HG02943 (cell line): ENCODE results near the gene SEC23A.
A peak's percentile ranks its signal among the peaks of the same experiment; 100 is the strongest.
"Not testable (repeated sequence)": the region's sequence is repeated elsewhere in the genome, so short reads cannot be mapped to it uniquely, and the experiment has no call there.

Source experiments
- ATAC-seq: cut with Tn5 transposase; IDR thresholded peaks from one replicate; pipeline ENCODE4 v1.9.1; 2021; ENCODE audit warnings: mild to moderate bottlenecking, low read depth, moderate library complexity; ENCODE audit not compliant: unreplicated experiment

SEC23A gene

DNA sequence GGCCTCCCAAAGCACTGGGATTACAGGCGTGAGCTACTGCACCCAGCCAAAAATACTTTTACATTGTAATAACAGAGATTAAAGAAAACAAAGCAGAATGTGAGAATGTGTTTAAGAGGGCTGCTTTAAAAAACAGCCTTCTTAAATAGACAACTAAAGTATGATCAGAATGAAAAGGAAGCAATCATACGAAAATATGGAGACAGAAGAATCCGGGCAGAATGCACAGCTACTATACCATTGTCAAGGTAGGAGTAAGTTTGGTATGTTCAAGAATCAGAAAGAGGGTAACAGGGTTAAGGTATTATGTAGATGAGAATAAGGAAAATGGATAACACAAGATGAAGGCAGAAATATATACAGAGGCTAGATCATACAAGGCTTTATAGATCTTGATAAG lies 8.5 kb downstream of the SEC23A start:
- ATAC-seq, result no peak

DNA sequence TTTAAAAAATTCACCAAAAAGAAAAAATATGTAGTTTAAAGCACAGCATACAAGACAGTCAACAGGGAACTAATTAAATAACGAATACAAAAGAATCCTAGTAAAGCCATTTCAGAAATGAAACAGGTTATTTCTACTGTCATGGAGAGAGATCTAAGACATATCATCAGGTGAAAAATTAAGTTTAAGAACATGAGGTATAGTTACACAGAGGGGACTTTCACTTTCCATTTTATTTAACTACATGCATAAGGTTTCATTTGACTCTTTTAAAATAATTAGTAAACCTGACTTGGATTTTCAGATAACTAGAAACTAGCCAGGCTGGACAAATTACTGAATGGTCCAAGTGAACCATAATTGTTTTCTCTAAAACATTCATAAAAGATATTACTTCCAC lies 11.3 kb downstream of the SEC23A start:
- ATAC-seq, result no peak

DNA sequence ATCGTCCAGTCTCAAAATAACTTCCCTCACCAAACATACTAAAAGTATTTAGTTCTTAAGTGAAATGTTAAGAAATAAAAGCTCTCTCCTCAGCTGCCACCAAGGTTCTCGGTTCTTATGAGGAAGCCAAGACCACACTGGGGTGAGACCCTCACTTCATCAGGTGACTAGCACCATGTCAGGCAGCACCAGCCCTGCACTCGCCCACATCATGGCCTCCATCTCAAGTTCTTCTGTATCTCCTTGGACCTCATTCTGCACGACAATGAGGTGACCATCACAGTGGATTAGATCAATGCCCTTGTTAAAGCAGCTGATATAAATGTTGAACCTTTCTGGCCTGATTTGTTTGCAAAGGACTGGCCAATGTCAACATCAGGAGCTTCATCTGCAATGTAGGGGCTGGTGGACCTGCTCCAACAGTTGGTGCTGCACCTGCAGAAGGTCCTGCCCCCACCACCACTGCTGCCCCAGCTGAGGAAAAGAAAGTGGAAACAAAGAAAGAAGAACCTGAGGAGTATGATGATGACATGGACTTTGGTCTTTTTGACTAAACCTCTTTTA lies 12.4 kb downstream of the SEC23A start:
- no peak for ATAC-seq

DNA sequence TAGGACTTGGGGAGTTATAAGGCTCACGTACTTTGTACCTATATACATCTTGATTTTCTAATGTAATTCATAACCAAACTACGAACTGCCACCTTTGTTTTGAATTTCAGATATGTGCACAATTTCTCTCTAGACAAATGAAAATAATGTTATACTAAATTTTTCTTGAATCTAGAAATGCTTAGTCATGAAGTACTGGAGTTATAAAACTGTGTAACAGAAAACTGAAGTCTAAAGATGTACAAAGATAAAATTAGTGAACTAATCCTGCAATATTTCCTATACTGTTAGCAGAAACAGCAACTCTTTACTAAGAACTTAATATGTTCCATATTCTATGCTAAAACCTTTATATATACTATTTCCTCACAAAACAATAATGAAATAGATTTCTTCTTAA lies 15.5 kb downstream of the SEC23A start:
- ATAC-seq, result no peak

DNA sequence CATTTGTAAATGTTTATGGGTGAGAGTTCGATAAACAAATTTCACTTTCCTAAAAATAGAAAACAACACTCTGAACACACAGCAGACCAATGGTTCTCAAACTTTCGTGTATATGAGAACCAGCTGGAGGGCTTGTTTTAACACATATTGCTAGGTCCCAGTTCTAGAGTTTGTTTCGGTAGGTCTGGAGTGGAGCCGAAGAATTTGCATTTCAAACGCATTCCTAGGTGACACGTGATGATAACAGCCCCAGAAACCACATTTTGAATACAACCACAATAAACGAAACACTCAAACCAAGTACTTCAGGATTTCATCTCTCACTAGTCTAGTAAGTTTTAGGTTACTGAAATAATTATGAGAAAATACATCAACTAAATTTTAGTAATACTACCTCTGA lies 17.1 kb downstream of the SEC23A start:
- ATAC-seq, result no peak

DNA sequence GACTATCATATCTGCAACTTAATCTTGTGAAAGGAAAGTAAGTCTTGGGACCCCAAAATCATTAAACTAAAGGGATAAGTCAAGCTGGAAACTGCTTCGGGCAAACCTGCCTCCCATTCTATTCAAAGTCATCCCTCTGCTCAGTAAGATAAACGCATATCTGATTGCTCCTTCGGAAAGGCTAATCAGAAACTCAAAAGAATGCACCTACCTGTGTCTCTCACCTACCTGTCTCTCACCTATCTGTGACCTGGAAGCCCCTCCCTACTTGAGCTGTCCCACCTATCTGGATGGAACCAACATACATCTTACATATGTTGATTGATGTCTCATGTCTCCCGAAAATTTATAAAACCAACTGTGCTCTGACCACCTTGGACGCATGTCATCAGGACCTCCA lies 19.9 kb downstream of the SEC23A start:
- ATAC-seq, result no peak

DNA sequence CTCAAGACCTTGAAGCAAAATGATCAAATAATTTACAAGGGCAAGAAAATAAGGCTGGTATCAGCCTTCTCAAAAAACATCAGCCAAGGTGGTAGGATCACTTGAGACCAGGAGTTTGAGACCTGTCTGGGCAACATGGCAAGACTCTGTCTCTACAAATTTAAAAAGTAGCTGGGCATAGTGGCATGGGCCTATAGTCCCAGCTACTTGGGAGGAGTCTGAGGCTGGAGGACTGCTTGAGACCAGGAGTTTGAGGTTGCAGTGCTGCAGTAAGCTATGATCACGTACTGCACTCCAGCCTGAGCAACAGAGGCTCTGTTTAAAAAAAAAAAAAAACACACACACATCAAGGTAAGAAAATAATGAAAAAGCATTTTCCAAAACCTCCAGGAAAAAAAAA lies 22.1 kb downstream of the SEC23A start:
- ATAC-seq, result no peak

DNA sequence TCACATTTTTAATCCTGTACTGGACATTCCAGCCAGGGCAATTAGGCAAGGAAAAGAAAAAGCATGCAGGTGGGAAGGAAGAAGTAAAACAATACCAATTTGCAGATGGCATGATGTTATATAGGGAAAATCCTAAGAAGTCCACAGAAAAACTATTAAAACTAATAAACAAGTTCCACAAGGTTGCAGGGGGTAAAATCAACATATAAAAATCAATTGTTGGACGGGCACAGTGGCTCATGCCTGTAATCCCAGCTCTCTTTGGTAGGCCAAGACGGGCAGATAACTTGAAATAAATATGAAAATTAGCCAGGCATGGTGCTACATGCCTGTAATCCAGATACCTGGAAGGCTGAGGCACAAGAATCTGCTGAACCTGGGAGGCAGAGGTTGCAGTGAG lies 31.9 kb downstream of the SEC23A start:
- ATAC-seq, result no peak

DNA sequence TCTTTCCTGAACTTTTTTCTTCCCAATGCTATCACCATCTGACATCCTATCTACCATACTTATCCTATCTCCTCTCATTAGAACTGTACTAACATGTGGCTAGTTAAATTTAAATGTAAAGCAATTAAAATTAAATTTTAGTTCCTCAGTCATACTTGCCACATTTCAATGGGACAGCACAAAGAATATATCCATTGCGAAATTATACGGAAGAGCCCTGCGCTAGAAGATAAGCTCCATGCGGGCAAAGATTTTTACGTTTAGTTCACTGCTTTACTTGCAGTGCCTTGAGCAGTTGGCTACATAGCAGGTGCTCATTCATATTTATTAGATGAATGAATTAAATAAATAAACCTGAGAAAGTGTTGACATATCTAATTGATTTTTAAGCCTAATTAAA lies 33.1 kb downstream of the SEC23A start:
- no peak for ATAC-seq

DNA sequence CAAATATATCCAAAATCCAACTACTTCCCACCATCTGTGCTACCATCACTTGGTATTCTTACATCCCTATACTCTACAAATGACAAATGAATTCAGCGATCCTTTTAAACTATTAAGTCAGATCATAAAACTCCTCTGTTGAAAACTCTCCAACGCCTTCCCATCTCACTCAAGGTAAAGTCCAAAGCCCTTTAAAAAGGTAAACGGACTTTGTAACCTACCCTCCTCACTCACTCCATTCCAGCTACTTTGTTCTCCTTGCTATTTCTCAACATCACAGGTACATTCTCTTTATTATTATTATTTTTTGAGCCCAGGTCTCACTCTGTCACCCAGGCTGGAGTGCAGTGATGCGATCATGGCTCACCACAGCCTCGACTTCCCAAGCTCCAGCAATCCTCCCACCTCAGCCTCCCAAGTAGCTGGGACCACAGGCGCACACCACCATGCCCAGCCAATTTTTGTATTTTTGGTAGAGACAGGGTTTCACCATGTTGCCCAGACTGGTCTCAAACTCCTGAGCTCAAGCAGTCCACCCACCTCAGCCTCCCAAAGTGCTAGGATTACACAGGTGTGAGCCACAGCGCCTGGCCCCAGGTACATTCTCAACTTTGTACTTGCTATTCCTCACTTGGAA lies 33.7 kb downstream of the SEC23A start:
- not testable (repeated sequence) for ATAC-seq

DNA sequence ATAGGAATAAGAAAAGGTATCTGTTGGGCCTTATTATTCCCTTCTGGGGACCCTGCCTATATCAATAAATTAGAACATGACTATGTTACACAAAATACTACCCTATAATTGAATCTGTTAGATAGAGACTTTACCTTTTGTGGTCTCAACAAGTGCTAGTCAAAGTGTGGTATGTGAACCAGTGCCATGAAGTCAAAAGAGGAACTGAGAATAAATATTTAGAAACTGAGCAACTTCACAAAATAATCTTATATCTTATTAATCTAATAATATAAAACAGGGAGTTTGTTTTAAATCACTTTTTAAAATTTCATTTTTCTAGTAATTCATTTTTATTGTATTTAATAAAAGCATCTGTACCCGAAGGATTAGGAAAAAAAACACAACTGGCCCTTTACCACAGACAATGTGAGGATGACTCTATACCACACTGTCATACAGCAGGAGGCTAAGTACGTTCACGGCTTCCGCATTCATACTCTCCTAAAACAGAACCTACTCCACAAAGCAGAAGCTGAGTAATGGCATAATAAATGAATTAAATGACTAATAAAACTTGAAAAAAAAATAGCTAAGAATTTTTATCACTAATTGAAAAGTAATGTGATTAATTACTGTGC lies 42.1 kb downstream of the SEC23A start:
- ATAC-seq, result peak; percentile 98

DNA sequence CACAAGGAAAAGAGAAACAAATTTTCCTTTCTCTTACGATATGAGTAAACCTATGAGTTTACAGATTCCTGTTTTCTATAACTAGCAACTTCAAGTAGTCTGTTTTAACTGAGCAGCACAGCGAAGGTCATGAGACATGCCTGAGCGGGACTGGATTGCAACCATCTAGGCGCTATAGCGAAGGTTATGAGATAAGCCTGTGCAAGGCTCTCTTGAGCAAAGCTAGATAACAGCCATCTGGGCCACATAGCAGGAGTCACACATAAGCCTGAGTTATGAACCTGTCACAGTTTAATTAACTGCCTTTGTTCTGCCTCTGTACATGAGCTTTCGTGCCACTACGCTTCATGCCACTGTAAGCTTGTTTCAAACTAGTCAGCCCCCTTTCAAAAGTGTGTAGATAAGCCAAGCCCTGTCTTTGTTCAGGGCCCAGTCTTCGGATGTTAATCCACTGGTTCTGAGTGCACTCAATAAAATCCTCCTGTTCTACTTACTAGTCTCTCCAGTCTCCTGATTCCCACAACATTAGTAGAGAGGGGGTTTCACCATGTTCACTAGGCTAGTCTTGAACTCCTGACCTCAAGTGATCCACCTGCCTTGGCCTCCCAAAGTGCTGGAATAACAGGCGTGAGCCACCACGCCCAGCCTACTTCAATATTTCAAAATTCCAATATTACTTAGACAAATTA lies 47.1 kb downstream of the SEC23A start:
- ATAC-seq, result no peak

DNA sequence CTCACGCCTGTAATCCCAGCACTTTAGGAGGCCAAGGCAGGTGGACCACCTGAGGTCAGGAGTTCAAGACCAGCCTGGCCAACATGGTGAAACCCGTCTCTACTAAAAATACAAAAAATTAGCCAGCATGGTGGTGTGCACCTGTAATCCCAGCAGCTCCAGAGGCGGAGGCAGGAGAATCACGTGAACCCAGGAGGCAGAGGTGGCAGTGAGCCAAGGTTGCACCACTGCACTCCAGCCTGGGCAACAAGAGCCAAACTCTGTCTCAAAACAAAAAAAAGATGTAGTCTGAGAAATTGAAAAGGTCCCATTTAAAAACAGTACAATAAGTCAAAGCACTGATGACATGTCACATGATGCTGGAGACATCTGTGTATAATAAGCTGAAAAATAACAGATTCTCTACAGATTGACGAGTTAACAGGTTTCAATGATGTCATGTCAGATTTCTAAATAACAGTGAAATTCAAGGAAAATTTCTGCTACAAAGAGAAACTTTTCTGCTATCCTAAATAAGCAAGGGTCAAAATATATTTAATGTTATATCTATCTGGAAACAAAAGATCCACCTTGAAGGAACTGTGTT lies 50.1 kb downstream of the SEC23A start:
- ATAC-seq, result not testable (repeated sequence)

DNA sequence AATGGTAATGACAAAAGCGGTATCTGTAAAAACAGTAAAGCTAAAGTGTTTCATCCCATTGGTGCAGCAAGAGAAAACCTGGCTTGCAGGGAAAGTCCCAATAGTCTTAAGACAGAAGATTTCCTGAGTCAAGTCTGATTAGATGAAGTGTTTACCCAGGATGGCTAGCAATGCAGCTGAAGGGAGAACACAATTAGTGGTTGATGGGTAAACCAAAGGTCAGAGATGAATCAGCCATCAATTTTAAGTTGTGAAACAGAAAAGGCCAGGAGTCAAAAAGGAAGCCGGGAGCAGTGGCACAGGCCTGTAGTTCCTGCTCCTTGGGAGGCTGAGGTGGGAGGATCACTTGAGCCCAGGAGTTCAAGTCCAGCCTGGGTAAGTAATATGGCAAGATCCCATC lies 52.6 kb downstream of the SEC23A start:
- no peak for ATAC-seq

DNA sequence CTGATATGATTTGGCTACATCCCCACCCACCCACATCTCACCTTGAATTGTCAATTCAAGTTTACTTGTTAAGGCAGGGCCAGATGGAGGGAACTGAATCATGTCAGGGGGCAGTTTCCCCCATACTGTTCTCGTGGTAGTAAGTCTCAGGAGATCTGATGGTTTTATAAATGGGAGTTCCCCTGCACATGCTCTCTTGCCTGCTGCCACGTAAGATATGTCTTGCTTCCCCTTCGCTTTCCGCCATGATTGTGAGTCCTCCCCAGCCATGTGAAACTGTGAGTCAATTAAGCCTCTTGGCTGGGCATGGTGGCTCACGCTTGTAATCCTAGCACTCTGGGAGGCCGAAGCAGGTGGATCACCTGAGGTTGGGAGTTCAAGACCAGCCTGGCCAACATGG lies 57.1 kb downstream of the SEC23A start:
- ATAC-seq, result not testable (repeated sequence)

DNA sequence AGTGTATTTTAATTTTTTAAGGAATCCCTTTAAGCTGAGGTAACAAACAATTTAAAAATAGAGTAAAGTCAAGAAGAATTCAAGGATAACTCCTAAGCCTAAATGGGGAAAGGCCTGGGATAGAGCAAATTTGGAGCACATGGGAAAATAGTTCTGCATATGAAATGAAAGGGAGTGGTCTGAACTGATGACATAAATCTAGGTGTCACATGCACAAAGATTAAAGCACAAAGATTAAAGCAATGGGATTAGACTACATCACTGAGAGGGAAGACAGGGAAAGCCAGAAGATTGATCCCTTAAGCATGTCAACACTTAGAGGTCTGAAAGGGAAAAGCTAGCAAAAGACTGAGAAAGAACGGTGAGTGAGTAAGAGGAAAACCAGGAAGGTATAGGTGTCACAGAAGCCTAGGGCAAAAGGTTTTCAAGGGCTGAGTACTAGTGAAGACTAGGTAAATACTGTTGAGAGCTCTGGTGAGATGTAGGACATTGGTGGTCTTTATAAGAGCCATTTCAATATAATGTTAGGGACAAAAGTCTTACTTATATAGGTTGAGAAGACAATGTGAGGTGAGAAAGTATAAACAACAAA lies 59.6 kb downstream of the SEC23A start:
- ATAC-seq, result no peak

DNA sequence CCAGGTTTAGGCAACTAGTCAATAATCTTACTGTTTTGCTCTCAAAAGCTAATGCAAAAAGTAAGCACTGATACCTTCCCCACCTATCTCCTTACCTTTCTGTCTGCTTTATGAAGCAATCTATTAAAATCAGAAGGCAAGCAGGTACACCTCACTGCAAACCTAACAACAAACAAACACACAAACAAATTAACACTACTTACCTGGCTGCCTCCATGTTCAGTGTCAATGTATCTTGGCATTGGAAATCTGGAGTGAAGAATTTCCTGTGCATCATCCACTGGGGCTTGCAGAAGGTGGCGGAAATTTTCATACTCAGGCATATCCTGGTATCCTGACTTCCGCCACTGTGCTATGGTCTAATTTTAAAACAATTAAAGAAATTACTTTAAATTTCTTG lies 62.5 kb downstream of the SEC23A start:
- no peak for ATAC-seq

DNA sequence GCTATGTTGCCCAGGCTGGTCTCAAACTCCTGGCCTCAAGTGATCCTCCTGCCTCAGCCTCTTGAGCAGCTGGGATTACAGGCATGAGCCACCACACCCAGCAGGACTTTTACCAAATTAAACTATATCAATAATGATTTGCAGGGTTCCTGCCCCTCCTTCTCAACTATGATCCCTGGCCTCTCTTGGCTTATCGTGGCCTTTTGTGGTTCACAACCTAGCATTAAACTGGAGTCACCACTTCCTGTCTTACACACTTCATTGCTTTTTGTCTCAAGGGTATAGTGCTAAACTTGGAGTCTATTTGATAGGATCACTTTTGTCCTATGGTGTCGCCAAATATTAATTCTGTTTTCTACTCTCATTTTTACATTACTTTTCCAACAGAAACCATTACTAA lies 64.5 kb downstream of the SEC23A start:
- ATAC-seq, result no peak

DNA sequence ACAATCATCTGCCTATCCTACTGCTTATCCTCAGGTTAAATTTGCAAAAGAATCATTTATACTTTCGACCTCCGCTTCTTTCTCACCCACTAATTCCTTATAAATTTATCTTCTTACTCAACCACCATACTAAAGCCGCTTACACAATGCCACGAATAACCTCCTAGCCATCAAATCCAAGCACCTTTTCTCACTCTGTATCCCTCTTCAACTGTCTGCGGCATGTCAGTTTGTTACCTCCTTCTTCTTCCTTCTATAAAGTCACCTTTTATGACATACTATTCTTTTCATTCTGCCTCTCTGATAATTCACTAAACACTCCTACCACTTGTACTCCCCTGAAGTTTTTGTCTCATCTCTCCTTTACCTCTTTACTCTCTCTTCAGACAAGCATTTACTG lies 66.3 kb downstream of the SEC23A start:
- ATAC-seq, result no peak

DNA sequence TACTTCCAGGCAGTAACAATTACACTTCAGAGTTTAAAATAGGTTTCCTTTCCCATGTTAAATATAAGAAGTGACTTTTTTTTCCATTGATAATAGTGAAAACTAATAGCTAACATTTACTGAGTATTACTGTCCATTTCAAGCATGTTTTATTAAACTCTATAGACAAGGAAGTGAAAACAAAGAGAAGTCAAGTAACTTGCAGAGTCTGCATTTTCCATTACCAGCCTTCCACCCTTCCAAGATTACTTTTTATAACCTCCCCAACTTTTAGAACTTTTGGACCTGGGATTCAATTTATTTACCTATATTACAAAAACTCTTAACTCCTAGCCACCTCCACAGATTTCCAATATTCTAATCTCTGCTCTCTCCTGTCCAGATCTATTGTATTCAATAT lies 67.7 kb downstream of the SEC23A start:
- no peak for ATAC-seq
